IPS-20b (cell line): ENCODE results near the gene AKT3.

Experiments
- H3K27ac ChIP-seq: one replicate; pipeline ENCODE4 v1.5.1; 2013; ENCODE audit warnings: low read length
- H3K27me3 ChIP-seq: 2 replicates; pipeline ENCODE4 v1.6.1; 2013; ENCODE audit warnings: mild to moderate bottlenecking, low read length, inconsistent platforms; ENCODE audit not compliant: insufficient read depth
- H3K36me3 ChIP-seq: 2 replicates; pipeline ENCODE4 v1.6.1; 2013; ENCODE audit warnings: low read depth, mild to moderate bottlenecking, inconsistent platforms, low read length, moderate library complexity; ENCODE audit not compliant: insufficient read depth
- H3K4me1 ChIP-seq: 2 replicates; pipeline ENCODE4 v1.6.1; 2013; ENCODE audit warnings: mild to moderate bottlenecking, control low read depth, inconsistent platforms, low read length, moderate library complexity; ENCODE audit not compliant: insufficient read depth
- H3K4me3 ChIP-seq: 2 replicates; pipeline ENCODE4 v1.5.1; 2013; ENCODE audit warnings: mild to moderate bottlenecking, low read length, inconsistent platforms
- H3K9ac ChIP-seq: 2 replicates; pipeline ENCODE4 v1.6.1; 2013; ENCODE audit warnings: low read depth, mild to moderate bottlenecking, inconsistent platforms, low read length, moderate library complexity
- H3K9me3 ChIP-seq: 2 replicates; pipeline ENCODE4 v1.6.1; 2013; ENCODE audit warnings: mild to moderate bottlenecking, low read depth, low read length, inconsistent platforms; ENCODE audit not compliant: insufficient read depth

The AKT3 gene

DNA sequence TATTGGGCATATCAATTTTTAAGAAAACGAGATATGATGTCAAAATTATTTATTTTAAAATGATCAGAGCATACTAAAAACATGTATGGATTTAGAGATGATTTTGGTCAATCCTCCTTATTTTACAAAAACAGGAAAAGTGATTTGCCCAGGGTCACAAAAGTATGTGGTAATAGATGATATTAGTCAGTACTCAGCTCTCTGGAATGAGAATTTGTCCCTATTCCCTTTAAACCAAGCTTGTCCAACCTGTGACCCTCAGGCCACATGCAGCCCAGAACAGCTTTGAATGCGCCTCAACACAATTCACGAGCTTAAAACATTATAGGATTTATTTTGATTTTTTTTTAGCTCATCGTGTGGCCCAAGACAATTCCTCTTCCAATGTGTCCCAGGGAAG lies 104.7 kb downstream of the AKT3 start:
- Histone ChIP-seq H3K36me3 (no peaks in the 10 kb centered on the region), H3K4me1 (peaks cover 41% of the 10 kb centered on the region), H3K9ac (peak overlapping the region; percentile 10; the same call in 1 of the 2 replicates), H3K27ac (no peak overlapping the region), H3K27me3 (no peaks in the 10 kb centered on the region), H3K9me3 (no peaks in the 10 kb centered on the region), H3K4me3 (no peak overlapping the region)

DNA sequence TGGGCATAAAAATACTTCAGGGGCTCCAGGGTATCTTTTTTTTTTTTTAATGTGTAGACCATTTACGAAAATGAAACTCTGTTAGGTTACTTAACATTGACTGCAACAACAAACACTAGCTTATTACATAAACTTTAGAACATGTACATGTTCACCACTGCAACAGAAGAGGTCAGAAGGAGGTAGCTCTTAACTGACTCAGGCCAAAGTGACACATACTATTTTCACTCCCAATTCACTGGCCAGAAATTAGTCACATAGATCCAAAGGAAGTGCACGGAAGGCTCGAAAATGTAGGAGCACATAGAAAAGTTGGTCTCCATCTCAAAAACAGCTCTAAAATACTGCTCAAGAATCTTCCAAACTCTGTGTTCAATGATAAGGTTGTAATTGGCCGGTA lies 107.2 kb downstream of the AKT3 start:
- no peak overlapping the region for H3K4me3 ChIP-seq
- H3K9me3 ChIP-seq = no peaks in the 10 kb centered on the region
- no peak overlapping the region for H3K9ac ChIP-seq
- no peak overlapping the region for H3K27ac ChIP-seq
- H3K36me3 ChIP-seq = no peaks in the 10 kb centered on the region
- H3K4me1 ChIP-seq = peaks cover 51% of the 10 kb centered on the region
- no peaks in the 10 kb centered on the region for H3K27me3 ChIP-seq

- Histone ChIP-seq H3K4me3 (peak overlapping the region; percentile 32; the same call in 1 of the 2 replicates), H3K36me3 (no peaks in the 10 kb centered on the region), H3K4me1 (peaks cover 48% of the 10 kb centered on the region; the same call in 1 of the 2 replicates), H3K27me3 (no peaks in the 10 kb centered on the region), H3K9ac (peak overlapping the region; percentile 49; the same call in 1 of the 2 replicates), H3K9me3 (no peaks in the 10 kb centered on the region), H3K27ac (peak overlapping the region; percentile 80)
These were observed 109.6 kb downstream of the AKT3 start for GRCh38 chr1:243740255-243740999.

- H3K27me3 ChIP-seq = no peaks in the 10 kb centered on the region
- peaks cover 46% of the 10 kb centered on the region; the same call in 1 of the 2 replicates for H3K4me1 ChIP-seq
- H3K4me3 ChIP-seq = peak overlapping the region; percentile 32; the same call in 1 of the 2 replicates
- H3K9me3 ChIP-seq = no peaks in the 10 kb centered on the region
- no peaks in the 10 kb centered on the region for H3K36me3 ChIP-seq
- peak overlapping the region; percentile 80 for H3K27ac ChIP-seq
- H3K9ac ChIP-seq = peak overlapping the region; percentile 49; the same call in 1 of the 2 replicates
These were observed 110.6 kb downstream of the AKT3 start for GRCh38 chr1:243739335-243740003.

- Histone ChIP-seq H3K9me3 (no peaks in the 10 kb centered on the region), H3K4me3 (peak overlapping the region; percentile 17; the same call in 1 of the 2 replicates), H3K27ac (no peak overlapping the region), H3K36me3 (no peaks in the 10 kb centered on the region), H3K9ac (no peak overlapping the region), H3K4me1 (peaks cover 46% of the 10 kb centered on the region; the same call in 1 of the 2 replicates), H3K27me3 (no peaks in the 10 kb centered on the region)
These were observed 112.0 kb downstream of the AKT3 start for GRCh38 chr1:243738020-243738419.

DNA sequence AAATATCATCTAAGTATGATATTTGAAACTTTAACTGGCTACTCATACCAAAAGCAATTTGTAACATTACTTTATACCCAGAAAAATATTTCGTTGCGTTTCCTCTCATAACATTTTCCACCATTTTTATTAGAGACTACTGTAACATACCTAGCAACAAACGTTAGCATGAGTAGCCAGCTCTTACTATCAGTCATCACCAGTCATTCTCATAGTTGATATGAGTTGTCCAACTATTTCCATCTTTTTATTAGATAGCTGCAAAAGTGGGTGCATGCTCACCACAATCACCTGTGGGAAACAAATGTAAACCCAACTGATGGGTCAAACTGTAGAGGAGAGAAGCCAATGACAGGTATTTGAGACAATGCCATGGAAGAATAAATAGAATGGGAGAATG lies 114.6 kb downstream of the AKT3 start:
- H3K27me3 ChIP-seq = no peaks in the 10 kb centered on the region
- H3K4me1 ChIP-seq = peaks cover 44% of the 10 kb centered on the region; the same call in 1 of the 2 replicates
- H3K9me3 ChIP-seq = no peaks in the 10 kb centered on the region
- H3K4me3 ChIP-seq = no peak overlapping the region
- no peaks in the 10 kb centered on the region for H3K36me3 ChIP-seq
- no peak overlapping the region for H3K9ac ChIP-seq
- H3K27ac ChIP-seq = no peak overlapping the region

GRCh38 chr1:243734308-243734695 lies 115.7 kb downstream of the AKT3 start:
- Histone ChIP-seq H3K27ac (no peak overlapping the region), H3K4me1 (peaks cover 34% of the 10 kb centered on the region; the same call in 1 of the 2 replicates), H3K9me3 (no peaks in the 10 kb centered on the region), H3K4me3 (no peak overlapping the region), H3K9ac (no peak overlapping the region), H3K27me3 (no peaks in the 10 kb centered on the region), H3K36me3 (no peaks in the 10 kb centered on the region)

DNA sequence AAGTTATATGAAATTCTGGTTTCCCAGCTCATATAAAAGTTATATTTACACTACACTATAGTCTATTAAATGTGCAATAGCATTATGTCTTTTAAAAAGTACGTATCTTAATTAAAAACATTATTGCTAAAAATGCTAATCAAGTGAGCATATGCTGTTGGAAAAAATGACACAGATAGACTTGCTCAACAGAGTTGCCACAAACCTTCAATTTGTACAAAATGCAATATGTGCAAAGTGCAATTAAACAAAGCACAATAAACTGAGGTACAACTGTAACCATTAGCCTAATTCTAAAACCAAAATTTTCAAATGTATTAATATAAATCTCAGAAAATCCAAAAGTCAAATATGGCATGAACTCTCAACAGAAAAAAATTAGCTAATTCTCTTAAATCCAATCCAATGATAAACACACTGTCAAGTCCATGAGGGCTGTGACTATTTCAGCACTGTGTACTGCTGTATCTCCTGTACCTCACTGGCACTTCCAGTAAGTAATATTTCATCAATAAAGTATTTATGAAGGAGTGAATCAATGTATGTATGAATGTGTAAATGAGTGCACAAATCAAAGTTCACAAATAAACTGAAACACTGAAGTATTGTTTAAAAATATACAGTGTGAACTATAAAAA lies 116.3 kb downstream of the AKT3 start:
- Histone ChIP-seq H3K27ac (no peak overlapping the region), H3K36me3 (no peaks in the 10 kb centered on the region), H3K9ac (no peak overlapping the region), H3K4me1 (peaks cover 32% of the 10 kb centered on the region; the same call in 1 of the 2 replicates), H3K9me3 (no peaks in the 10 kb centered on the region), H3K27me3 (no peaks in the 10 kb centered on the region), H3K4me3 (no peak overlapping the region)

- Histone ChIP-seq H3K27ac (no peak overlapping the region), H3K36me3 (no peaks in the 10 kb centered on the region), H3K4me1 (peaks cover 23% of the 10 kb centered on the region; the same call in 1 of the 2 replicates), H3K27me3 (no peaks in the 10 kb centered on the region), H3K4me3 (no peak overlapping the region; the same call in 1 of the 2 replicates), H3K9me3 (no peaks in the 10 kb centered on the region), H3K9ac (no peak overlapping the region)
These were observed 117.4 kb downstream of the AKT3 start for GRCh38 chr1:243732637-243733036.

- Histone ChIP-seq H3K9ac (no peak overlapping the region), H3K9me3 (no peaks in the 10 kb centered on the region), H3K36me3 (no peaks in the 10 kb centered on the region), H3K4me3 (no peak overlapping the region), H3K27me3 (no peaks in the 10 kb centered on the region), H3K27ac (no peak overlapping the region), H3K4me1 (peaks cover 19% of the 10 kb centered on the region; the same call in 1 of the 2 replicates)
These were observed 117.9 kb downstream of the AKT3 start for GRCh38 chr1:243731974-243732625.

DNA sequence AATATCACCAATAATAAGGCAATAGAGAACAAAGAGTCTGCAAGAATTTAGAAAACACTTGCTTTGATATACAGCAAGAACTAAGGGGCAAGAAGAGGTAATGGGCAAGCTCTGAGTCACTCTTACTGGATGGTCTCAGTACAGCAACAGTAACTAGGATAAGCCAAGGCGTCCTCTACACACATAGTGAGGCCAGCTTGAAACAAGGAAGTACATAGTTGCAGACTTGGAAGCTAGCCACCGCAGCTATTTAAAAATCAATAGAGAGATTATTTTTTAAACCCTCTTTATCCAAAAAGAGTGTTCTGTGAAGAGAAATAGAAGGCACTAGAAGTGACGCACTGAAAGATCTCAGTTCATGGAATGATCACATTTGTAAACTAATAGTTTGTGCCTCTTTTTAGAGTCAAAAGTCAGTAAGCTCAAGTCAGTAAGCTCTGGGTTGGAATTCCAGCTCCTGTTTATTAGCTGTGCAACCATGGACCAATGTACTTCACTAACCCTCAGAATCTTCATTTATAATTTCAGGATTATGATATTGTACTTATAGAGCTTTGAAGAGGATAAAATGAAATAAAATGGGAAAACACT lies 118.6 kb downstream of the AKT3 start:
- H3K9me3 ChIP-seq = no peaks in the 10 kb centered on the region
- H3K36me3 ChIP-seq = no peaks in the 10 kb centered on the region
- no peaks in the 10 kb centered on the region for H3K27me3 ChIP-seq
- H3K27ac ChIP-seq = no peak overlapping the region
- H3K9ac ChIP-seq = no peak overlapping the region
- no peak overlapping the region for H3K4me3 ChIP-seq
- peaks cover 12% of the 10 kb centered on the region; the same call in 1 of the 2 replicates for H3K4me1 ChIP-seq
